T-helper 1 cell (primary cell): ENCODE results near the gene CD209.
"Not testable (repeated sequence)": the region's sequence is repeated elsewhere in the genome, so short reads cannot be mapped to it uniquely, and the experiment has no call there.

Source experiments
- DNase-seq, 5 donors: peaks; one replicate each; pipeline ENCODE4 v3.0.0-alpha.2; 2012 to 2020

Gene CD209

GRCh38 chr19:7767487-7767886 is 20.2 kb upstream of the CD209 start:
- DNase-seq, result no peak

GRCh38 chr19:7766535-7766934 is 19.2 kb upstream of the CD209 start:
- DNase-seq, result no peak

- not testable (repeated sequence) for DNase-seq
Measured at GRCh38 chr19:7765043-7765442, 17.7 kb upstream of the CD209 start.

- not testable (repeated sequence) for DNase-seq
Measured at GRCh38 chr19:7764157-7764556, 16.8 kb upstream of the CD209 start.

- no peak for DNase-seq
Measured at GRCh38 chr19:7763696-7764095, 16.4 kb upstream of the CD209 start.

GRCh38 chr19:7762719-7763293 is 15.5 kb upstream of the CD209 start, which contains the start of gene CLEC4M:
Gene CLEC4M (plus strand): TSS chr19:7763243. CDS start chr19:7763267, 24 bp downstream.
- no peak for DNase-seq

- DNase-seq, result no peak
Measured at GRCh38 chr19:7759156-7759555, 11.8 kb upstream of the CD209 start.

- no peak for DNase-seq
Measured at GRCh38 chr19:7757358-7757757, 10.0 kb upstream of the CD209 start.

GRCh38 chr19:7756258-7756657 is 8.9 kb upstream of the CD209 start:
- no peak for DNase-seq

- DNase-seq, result no peak
Measured at GRCh38 chr19:7751157-7751783, 3.9 kb upstream of the CD209 start.

GRCh38 chr19:7748756-7749155 is 1.4 kb upstream of the CD209 start:
- DNase-seq, result no peak

- no peak for DNase-seq
Measured at GRCh38 chr19:7748171-7748570, 837 bp upstream of the CD209 start.

- DNase-seq, result not testable (repeated sequence)
Measured at GRCh38 chr19:7746306-7746705, 1.0 kb downstream of the CD209 start.

- DNase-seq, result no peak
Measured at GRCh38 chr19:7744871-7745650, 2.3 kb downstream of the CD209 start.

GRCh38 chr19:7744199-7744786 is 3.0 kb downstream of the CD209 start:
- DNase-seq, result no peak

GRCh38 chr19:7743425-7743841 is 3.9 kb downstream of the CD209 start:
- DNase-seq, result no peak

GRCh38 chr19:7742991-7743390 is 4.3 kb downstream of the CD209 start:
- no peak for DNase-seq

- no peak for DNase-seq
Measured at GRCh38 chr19:7742575-7742974, 4.8 kb downstream of the CD209 start.

GRCh38 chr19:7740682-7741054 is 6.7 kb downstream of the CD209 start:
- DNase-seq, result no peak

- DNase-seq, result no peak
Measured at GRCh38 chr19:7739801-7740681, 7.3 kb downstream of the CD209 start.

- no peak for DNase-seq
Measured at GRCh38 chr19:7739211-7739755, 8.1 kb downstream of the CD209 start.

- no peak for DNase-seq
Measured at GRCh38 chr19:7738023-7738422, 9.3 kb downstream of the CD209 start.
